HG02763 (cell line): ENCODE measurements around the gene SIX3.

ENCODE experiments used
- ATAC-seq: cut with Tn5 transposase; IDR thresholded peaks from one replicate; pipeline ENCODE4 v1.9.1; 2021; ENCODE audit warnings: mild to moderate bottlenecking, moderate library complexity; ENCODE audit not compliant: unreplicated experiment

The SIX3 gene

DNA sequence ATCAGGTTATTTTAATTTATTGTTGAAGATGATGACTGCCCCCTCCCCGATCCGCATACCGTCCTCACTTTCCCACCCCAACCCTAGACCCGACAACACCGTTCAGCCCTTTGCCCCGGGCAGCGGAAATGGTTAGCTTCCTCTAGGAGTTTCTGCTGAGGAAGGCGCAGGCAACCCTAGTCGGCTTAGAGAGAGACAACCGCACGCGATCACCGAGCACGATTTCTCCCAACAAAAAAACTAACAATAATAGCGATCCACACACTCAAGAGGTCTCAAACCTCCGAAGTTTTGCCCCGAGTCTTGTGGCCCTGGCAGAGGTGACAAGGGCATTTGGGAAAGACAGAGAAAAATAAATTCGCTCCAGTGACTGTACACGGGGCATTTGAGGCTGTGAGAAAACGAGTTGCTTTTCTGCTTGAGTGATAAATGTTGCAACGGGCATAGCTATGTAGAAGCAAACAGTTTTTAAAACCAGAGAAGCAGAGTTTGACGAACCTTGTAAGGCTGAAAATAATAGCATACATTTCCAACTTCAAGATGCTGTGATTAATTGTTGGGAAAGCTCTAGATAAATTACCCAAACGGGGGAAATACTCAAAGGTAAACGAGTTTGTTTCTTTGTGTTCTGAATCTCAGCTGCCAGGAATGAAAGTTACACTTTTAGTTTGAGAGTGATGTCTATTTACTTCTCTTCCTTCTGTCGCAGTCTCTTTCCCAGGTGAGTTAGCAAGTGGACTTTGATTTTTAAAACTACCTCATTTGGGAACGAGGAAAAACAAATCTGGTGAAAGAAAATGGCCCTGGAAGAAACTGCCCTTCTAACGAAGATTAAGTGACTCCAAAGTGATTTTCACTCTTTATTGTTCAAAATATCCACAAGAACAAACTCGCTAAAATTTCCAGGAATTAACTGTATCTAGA, 11.0 kb upstream of the SIX3 start:
- ATAC-seq = no peak

DNA sequence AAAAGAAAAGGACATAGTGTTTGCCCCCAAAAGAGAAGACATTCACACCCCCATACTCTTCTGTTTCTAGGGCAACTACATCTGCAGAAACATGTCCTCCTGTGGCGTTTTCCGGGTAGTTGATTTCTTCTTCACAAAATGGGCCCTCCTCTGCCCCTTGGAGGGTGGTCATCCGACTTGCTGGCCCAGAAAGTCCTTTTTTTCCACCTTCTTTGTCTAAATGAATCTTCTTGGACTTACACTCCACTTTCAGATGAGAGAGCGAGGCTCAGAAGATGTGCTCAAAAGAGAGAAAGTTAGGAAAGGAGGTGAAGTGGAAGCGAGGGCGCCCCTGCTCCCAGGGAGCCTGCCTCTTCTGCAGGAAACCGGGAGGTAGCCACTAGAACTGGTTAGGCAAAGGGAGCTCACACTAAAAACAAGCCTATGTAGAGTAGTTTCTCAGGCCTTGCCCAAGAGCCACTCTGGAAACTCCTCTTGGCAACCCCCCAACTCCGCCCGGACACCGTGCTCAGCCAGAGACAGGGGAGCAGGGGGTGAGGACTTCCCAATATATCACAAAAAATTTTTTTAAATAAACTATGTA, 10.2 kb upstream of the SIX3 start:
- no peak for ATAC-seq

DNA sequence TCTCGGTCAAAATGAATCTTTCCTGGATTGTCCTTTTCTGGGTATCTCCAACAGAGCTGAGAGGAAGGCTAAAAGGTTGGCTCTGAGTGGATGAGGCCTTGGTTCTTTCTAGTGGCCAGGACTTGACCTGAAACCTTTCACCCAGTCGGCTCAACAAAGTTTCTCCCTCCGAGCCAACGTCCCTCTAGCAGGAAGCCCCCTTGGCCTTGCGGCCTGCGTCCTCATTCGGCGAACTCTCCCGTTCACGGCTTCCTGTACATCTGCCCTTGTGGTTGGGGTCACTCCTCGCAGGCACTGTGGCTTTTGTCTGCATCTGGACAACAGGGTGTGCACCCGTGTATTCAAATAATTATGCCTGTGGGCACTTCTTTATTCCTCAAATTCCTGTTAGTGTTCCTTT, 9.4 kb upstream of the SIX3 start:
- ATAC-seq = no peak

DNA sequence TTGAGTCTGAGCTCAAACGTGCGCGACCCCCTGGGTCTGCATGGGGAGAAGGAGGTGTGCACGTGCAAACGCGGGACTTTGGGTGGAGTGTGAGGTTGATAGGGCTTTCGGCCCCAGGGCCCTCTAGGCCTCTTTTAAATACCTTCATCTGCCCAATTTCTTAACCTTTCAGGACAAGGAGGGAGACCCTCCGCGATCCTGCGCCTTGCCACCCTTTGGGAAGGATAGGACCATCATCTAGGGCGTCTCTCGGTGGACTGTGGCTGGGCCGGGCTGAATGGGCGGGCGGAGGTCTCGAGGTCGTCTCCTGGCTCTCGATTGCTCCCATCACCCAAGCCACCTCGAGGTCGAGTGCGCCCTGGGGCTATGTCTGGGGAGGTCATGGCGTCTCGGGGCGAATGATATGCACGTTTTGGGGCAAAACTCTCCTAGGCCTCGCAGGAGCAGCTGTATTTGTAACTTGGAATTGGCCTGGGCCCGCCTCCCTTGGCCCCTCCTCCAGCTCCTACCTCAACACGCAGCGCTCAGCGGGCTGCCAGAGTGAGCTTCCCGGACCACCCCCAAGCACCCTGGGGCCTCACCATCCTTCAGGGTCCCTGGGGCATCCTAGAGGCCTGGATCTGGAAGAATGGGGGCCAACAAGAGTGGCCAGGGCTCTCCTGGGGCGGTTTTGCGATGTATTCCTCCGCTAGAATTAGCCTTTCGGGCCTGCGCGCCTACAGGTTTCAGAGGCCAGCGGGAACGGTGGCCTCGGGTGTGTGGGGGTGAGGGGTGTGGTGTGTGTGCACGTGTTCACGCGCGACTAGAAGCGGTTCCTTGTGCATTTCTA, 8.7 kb upstream of the SIX3 start:
- ATAC-seq = no peak

DNA sequence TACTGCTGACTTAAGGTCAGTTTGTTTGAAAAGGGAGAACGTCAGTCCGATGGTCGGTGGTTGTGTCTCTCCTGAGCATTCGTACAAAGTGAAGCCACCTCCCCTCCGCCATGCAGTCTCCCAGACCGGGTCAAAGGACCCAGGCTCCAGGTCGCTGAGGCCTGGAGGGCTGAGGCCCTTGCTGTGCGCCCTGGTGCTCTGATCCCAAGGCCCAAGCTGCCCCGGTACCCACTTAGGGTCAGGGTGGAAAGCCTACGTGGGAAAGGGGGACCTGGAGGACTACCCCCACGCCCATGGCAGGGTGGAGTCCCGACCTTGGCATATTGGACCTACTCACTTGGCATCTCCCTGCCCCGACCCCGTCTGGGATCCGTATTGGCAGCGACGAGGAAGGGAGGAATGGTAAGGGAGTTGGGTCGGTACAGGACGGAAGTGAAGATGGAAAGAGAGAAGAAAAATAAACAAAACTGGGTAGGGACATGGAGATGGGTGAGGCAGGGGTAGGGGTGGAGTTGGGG, 8.0 kb upstream of the SIX3 start:
- ATAC-seq = no peak

DNA sequence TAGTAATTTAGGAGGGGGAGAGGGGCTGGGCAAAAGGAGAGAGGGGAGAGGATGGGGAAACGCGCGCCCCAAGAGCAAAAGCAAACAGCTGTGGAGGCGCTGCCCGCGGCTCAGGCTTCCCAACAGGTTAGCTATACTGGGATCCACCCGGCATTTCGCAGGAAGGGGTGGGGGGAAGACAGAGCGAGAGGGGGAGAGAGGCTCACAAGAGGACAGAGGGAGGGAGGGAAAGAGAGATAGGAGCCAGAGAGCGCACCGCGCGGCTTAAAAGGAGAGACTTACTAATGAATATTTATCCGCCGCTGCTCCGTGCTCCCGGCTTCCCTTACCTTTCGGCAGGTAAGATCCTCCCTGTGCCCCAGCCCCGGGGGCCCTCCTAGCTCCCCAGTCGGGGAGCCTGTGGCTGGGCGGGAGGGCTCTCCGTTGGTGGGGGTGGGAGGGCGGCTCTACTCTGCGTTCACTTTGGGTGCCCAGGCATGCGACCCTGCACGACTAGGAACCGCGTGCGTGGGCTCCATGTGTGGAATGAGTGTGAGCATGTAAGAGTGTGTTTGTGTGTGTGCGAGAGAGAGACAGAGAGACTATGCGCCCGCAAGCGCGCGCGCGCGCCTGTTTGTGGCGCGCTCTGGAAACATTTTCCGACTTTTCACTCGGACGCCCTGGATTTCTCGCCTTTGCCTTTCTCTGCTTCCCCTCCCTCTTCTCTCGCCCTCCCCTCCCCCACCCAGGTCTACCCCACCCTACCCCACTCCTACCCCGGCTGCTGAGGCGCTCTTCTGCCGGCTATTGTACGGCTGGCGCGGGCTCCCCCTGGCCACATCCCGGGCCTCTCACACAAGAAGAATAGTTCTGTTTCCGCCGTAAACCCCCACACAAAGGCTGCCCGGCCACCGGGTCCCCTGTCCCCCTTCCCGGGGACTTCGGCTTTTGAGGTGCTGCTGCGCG, 7.2 kb upstream of the SIX3 start:
- no peak for ATAC-seq

DNA sequence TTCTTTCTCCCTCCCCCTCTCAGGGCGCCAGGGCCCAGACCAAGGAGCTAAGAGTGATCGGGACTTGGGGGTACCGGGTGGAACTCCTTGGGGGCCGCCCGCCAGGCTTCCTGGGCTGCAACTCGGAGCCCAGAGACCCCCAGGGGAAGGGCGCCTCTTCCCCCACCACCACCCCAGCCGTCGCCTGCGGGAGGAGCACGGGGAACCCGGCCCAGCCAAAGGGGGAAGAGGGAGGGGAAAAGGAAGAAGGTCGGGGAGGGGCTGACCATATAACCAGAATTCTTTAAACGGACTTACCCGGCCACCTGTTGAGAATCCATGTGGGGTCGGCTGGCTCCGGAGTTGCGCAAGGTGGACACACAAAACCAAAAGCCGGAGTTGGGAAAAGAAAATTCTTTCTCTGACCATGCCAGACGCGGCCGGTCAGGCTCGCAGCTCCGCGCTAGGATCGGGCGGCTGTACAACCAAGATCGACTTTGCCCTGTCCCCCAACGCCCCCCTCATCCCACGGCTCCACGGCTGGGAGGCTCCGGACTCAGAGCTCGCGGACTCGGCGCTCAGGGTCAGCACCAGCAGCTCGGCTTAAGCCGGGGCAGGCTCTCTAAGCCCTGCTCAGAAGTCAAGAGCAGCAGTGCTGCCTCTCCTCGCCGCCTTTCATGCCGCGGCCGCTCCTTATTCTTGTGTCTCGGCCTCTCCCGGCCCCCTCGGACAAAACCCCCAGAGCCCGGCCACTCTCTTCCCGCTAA, 6.3 kb upstream of the SIX3 start:
- ATAC-seq = no peak

DNA sequence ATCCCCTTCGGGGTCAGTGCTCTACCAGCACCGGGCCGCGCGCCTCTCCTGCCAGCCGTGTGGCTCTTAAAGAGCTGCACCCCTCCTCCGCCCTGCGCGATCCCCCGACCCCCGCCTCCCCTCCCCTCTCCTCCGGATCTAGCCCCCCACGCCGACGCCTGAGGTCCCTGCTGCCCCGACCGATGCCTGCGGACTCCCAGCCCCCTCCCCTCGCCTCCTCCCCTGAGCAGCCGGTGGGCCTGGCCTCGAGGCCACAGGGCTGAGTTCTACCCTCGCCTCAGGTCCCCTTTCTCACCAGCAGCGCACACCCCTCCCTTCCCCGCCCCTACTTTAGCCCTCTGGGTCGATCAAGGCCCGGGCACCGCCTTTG, 5.8 kb upstream of the SIX3 start:
- ATAC-seq = no peak

DNA sequence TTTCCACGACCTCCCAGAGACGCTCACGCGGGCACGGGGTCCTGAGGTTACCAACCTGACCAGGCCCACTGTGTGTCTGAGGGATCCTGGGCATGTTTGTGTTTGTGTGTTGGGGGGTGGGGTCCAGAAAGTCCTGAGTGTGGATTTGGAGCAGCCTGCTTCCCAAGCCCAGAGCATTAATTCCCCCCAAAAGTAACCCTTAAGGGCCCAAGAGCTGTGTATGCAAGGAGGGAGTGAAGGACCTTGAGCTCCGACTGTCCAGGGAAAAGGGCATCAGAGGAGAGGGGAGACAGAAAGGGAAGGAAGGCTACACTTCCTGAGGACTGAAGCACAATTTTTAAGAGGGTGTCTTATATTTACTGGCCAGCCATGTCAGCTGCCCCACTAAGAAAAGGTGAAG, 5.2 kb upstream of the SIX3 start:
- no peak for ATAC-seq

DNA sequence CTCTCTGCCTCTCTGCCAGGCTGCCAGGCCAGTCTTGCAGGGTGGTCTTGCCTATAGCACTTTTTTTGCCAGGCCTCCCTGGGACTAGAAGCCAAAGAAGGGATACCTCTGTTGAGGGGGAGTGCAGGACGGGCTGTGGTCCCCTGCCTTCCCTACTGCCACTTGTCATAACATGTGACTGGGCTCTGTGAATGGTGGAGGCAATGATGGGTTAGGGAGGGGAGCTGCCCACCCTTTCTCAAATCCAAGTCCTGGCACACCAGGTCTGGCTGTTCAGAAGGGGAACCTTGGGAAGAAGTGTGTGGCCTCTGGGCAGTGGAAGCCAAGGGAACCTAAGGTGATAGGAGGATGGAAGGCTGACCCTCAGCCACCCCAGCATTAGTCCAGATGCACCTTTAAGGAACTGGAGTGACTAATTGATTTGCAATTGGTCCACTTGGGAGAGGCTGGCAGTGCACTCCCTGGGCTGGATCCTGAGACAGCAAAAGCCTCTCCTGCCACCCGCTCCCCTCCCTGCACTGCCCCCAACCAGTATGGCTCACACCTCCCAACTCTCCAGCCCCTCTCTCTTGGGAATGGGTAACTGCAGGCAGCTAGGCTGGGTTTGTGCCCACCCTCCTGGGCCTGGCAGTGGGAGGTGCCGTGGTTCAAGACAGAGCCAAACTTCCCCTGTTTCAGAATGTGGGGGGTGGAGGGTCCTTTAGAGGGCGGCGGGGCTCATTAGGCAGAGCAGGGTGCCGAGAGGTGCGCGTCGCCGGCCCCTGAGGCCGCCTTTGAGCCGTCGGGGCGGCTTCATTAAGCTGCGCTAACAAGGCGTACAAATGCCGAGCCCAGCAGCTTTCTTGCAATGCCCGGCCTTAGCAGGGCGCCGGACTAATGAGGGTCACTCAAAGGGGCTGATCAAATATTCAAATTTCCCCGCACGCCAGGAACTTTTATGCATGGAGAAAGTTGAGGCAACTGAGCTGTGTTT, 4.5 kb upstream of the SIX3 start:
- ATAC-seq = no peak

DNA sequence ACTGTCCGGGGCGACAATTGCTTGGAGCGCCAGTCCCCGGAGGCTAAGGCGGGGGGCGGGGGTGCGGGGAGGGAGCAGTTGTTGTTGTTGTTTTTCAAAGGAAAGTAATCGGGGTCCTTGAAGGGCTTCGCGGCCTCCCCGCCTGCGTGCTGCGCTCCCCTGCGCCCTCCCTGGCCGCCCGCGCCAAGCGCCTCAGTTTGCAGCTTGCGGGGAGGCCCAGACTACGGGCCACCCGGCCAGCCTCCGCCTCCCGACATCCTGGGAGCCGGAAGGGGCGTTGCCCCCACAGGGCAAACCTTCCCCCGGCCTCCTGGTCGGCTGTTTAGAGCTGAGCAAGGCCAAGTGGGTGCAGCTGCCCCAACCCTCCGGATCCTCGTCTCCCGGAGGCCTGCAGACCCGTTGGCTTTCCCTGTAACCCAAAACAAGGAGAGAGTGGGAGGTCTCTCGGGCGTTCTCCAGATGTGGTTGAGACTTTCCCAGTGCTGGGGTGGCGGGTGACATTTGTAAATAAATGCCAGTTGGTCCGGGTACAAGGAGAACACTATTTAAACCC, 3.7 kb upstream of the SIX3 start:
- ATAC-seq = no peak

DNA sequence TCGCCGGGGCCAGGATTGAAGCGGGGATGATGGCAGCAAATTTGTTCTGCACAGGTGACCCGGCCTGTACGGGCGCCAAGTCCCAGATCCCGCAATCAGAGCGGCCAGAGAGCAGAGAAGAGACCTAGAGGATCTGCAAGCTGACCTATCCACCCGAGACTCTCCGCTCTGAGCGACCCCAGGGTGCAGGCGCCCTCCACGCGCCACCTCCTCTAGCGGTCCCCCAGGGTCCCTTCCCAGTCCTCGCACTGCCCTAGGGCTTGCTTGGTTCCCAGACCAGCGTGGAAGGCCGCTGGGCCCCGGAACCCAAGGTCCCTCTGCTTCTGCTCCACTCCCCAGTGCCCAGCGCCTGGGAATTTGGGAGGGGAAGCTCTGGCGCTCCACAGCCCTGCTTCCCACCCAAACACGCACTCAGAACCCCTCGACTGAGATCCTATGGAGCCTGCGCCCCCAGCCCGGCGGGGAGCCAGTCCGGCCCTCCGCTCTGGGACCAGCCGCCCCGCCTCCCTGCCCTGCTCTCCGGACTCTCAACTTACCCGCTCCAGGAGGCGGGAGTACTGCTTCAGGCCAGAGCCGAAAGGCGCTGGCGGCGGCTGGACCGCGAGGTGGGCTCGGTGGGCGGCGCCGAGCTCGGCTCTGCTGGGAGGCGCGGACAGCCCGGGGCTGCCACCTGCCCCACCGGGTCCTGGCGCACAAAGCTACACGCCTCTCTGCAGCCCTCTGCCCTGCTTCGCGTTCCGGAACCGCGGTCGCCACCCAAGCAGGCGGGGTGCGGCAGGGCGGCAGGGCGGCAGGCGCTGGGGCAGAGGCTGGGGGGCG, 3.0 kb upstream of the SIX3 start:
- ATAC-seq = no peak

DNA sequence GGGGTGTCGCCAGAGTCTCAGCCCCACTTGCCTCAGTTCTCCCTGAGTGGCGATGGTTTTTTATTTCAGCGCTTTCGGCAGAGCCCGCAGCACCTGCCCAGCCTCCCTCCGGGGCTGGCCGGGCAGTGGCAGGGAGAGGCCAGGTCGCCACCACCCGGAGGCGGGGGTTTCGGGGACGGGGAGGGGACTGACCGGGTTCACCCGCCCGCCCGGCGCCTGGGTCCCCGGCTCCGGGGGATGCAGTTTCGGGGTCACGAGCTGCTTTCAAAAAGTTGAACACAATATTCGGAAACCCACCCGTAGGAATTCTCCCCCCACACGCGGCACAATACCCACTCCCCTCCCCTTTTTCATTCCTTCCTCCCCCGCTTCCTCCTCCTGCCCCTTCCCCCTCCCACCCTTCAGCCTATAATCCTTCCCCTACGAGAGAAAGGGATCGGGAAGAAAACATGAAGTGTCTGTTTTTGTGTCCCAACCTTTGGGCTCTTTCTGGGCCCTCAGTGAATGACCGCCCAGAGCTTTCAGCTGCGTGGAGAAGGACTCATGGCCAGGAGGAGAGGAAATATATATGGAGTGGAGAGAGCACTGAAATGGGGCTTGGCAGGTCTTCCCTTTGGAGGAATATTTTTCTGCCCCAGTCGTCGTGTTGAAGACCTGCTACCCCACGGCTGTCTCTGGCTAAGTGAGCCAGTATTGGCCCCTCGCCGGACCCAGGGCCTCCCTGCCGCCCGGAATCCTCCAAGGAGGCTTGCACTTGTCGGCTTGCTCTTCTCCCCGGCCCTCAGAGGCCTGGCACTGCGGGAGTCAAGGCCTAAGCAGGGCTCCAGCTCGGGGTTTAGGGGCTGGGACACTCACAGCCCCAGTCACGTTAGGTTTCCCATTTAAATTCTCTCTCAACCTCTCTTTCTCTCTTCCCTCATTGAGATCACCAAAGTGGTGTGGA, 2.1 kb upstream of the SIX3 start:
- no peak for ATAC-seq

DNA sequence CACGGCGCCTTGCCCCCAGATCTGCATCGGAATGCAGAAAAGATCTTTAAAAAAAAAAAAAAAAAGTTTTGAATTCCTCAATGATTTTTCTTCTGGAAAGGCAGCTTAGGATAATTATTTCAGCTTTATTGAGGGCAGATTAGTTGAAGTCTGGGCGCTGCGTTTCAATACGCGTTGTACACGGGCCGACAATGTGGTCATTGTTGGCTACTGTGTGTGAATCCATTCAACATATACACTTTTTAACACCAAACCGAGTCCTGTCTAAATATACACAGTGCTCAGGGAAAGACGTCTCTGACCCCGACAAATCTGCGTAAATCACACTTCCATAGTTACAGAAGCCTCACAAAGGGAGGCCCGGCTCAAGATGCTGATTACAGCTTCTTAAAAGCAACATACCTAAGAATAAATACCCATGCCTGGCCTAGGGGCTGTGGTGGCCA, 1.4 kb upstream of the SIX3 start:
- no peak for ATAC-seq

DNA sequence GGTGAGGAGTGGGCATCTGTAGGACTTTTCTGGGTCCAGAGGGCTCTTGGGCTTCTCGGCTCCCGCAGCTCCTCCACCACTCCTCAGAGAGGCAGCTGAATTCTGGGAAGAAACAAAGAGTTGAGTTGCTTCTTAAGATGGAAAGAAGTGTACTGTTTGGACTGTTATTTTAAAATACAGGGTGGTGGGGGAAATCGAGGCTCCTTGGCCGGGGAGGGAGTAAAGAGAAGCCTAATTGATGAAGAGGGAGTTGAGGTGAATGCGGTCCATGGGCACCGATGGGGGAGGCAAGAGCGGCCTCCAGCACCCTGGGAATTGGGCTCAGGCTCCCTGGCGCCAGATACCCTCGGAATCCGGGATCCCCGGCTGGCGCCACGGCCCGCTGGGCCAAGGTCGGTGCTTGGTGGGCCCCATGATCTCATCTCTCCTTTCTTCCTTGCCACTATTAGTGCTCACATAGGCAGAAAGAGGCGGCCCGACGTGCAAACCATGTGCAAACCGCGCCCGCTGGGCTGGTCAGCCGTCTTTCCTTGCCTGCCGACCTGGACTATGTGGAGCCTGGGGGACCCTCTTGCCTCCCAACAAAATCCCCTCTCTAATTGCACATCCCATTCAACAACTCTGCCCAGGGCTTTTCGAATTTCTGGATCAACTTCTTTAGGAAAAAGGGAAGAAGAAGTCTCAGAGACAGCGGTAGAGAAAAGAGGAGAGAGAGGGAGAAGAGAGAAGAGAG, 604 bp upstream of the SIX3 start:
- ATAC-seq = no peak
